HEK293T (cell line): ENCODE measurements around the gene INCA1.

Experiments used
- ARNT ChIP-seq: fragments of 450-650 bp; IDR thresholded peaks from 2 replicates; pipeline ENCODE4 v1.6.1; 2017; ENCODE audit warnings: mild to moderate bottlenecking
- CTBP1 ChIP-seq: fragments of 450-650 bp; IDR thresholded peaks from 2 replicates; pipeline ENCODE4 v1.6.1; 2016; ENCODE audit warnings: borderline replicate concordance
- FOXM1 ChIP-seq: fragments of 450-650 bp; IDR thresholded peaks from 2 replicates; pipeline ENCODE4 v1.6.1; 2017; ENCODE audit warnings: mild to moderate bottlenecking, borderline replicate concordance
- L3MBTL2 ChIP-seq: fragments of 450-650 bp; conservative IDR thresholded peaks from 2 replicates; pipeline ENCODE4 v1.6.1; 2016; ENCODE audit warnings: mild to moderate bottlenecking
- NFRKB ChIP-seq: fragments of 450-650 bp; IDR thresholded peaks from 2 replicates; pipeline ENCODE4 v1.6.1; 2016; ENCODE audit warnings: mild to moderate bottlenecking, moderate library complexity
- SP1 ChIP-seq: fragments of 450-650 bp; IDR thresholded peaks from 2 replicates; pipeline ENCODE4 v1.6.1; 2017
- SUZ12 ChIP-seq: fragments of 450-650 bp; IDR thresholded peaks from 2 replicates; pipeline ENCODE4 v1.6.1; 2016; ENCODE audit warnings: mild to moderate bottlenecking
- ZNF384 ChIP-seq: fragments of 450-650 bp; IDR thresholded peaks from 2 replicates; pipeline ENCODE4 v1.6.1; 2016
- TF ChIP-seq, protein P1 (sequence below): fragments of 450-650 bp; IDR thresholded peaks from 2 replicates; pipeline ENCODE4 v1.6.1; 2016

DNA sequence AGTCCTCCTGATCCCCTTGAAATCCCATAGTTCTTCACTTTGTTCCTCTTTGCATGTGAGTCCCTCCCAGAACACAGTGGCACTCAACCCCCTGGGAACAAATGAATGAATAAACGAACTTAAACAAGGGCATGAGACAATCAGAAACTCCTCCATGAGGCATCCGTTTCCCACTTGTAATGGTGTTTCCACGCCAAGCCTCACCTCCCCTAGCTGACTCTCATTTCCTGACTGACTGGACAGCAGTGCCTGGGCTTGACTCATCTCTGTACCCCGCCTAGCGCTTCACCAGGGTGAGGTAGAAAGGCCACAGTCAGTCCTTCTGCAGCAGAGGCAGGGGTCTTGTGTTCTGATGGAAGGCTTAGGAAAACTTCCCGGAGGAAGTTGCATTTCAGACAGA, 14.6 kb upstream of the INCA1 start:
- TF ChIP-seq NFRKB = no peak
- TF ChIP-seq ARNT = no peak
- no peak for TF ChIP-seq SP1
- TF ChIP-seq, protein P1, sequence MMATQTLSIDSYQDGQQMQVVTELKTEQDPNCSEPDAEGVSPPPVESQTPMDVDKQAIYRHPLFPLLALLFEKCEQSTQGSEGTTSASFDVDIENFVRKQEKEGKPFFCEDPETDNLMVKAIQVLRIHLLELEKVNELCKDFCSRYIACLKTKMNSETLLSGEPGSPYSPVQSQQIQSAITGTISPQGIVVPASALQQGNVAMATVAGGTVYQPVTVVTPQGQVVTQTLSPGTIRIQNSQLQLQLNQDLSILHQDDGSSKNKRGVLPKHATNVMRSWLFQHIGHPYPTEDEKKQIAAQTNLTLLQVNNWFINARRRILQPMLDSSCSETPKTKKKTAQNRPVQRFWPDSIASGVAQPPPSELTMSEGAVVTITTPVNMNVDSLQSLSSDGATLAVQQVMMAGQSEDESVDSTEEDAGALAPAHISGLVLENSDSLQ = no peak
- TF ChIP-seq ZNF384 = no peak
- TF ChIP-seq CTBP1 = no peak
- TF ChIP-seq FOXM1 = no peak
- no peak for TF ChIP-seq SUZ12
- TF ChIP-seq L3MBTL2 = no peak
